IPS-20b (cell line): ENCODE results near the gene WTAP.
"Not testable (repeated sequence)": the region's sequence is repeated elsewhere in the genome, so short reads cannot be mapped to it uniquely, and the experiment has no call there.

Experiments
- H3K27ac ChIP-seq: one replicate; pipeline ENCODE4 v1.5.1; 2013; ENCODE audit warnings: low read length
- H3K27me3 ChIP-seq: 2 replicates; pipeline ENCODE4 v1.6.1; 2013; ENCODE audit warnings: mild to moderate bottlenecking, low read length, inconsistent platforms; ENCODE audit not compliant: insufficient read depth
- H3K36me3 ChIP-seq: 2 replicates; pipeline ENCODE4 v1.6.1; 2013; ENCODE audit warnings: low read depth, mild to moderate bottlenecking, inconsistent platforms, low read length, moderate library complexity; ENCODE audit not compliant: insufficient read depth
- H3K4me1 ChIP-seq: 2 replicates; pipeline ENCODE4 v1.6.1; 2013; ENCODE audit warnings: mild to moderate bottlenecking, control low read depth, inconsistent platforms, low read length, moderate library complexity; ENCODE audit not compliant: insufficient read depth
- H3K4me3 ChIP-seq: 2 replicates; pipeline ENCODE4 v1.5.1; 2013; ENCODE audit warnings: mild to moderate bottlenecking, low read length, inconsistent platforms
- H3K9ac ChIP-seq: 2 replicates; pipeline ENCODE4 v1.6.1; 2013; ENCODE audit warnings: low read depth, mild to moderate bottlenecking, inconsistent platforms, low read length, moderate library complexity
- H3K9me3 ChIP-seq: 2 replicates; pipeline ENCODE4 v1.6.1; 2013; ENCODE audit warnings: mild to moderate bottlenecking, low read depth, low read length, inconsistent platforms; ENCODE audit not compliant: insufficient read depth

The WTAP gene

GRCh38 chr6:159700970-159701369, 26.3 kb upstream of the WTAP start:
- H3K4me1 ChIP-seq, result no peaks in the 10 kb centered on the region
- H3K36me3 ChIP-seq, result no peaks in the 10 kb centered on the region
- no peak overlapping the region for H3K27ac ChIP-seq
- H3K9me3 ChIP-seq, result no peaks in the 10 kb centered on the region; the same call in 1 of the 2 replicates
- H3K27me3 ChIP-seq, result no peaks in the 10 kb centered on the region
- no peak overlapping the region for H3K4me3 ChIP-seq
- H3K9ac ChIP-seq, result no peak overlapping the region

GRCh38 chr6:159701413-159701999, 25.8 kb upstream of the WTAP start:
- Histone ChIP-seq H3K4me3 (no peak overlapping the region), H3K27ac (no peak overlapping the region), H3K9ac (no peak overlapping the region), H3K9me3 (no peaks in the 10 kb centered on the region; the same call in 1 of the 2 replicates), H3K36me3 (no peaks in the 10 kb centered on the region), H3K4me1 (no peaks in the 10 kb centered on the region), H3K27me3 (no peaks in the 10 kb centered on the region)

GRCh38 chr6:159710603-159711002, 16.7 kb upstream of the WTAP start:
- H3K9ac ChIP-seq, H3K4me1 ChIP-seq, H3K27me3 ChIP-seq, H3K36me3 ChIP-seq, H3K9me3 ChIP-seq, H3K27ac ChIP-seq, H3K4me3 ChIP-seq: not testable (repeated sequence)

GRCh38 chr6:159712389-159712788, 14.9 kb upstream of the WTAP start:
- not testable (repeated sequence) for H3K27ac ChIP-seq, H3K27me3 ChIP-seq

GRCh38 chr6:159713984-159714383, 13.3 kb upstream of the WTAP start:
- no peak overlapping the region for H3K9ac ChIP-seq

More at GRCh38 chr6:159712389-159712788, 14.9 kb upstream of the WTAP start:
- not testable (repeated sequence) for H3K4me1 ChIP-seq, H3K4me3 ChIP-seq, H3K36me3 ChIP-seq, H3K9me3 ChIP-seq, H3K9ac ChIP-seq

GRCh38 chr6:159714404-159714803, 12.9 kb upstream of the WTAP start:
- Histone ChIP-seq H3K4me1 (no peaks in the 10 kb centered on the region), H3K27ac (no peak overlapping the region)

More at GRCh38 chr6:159713984-159714383, 13.3 kb upstream of the WTAP start:
- H3K36me3 ChIP-seq, result no peaks in the 10 kb centered on the region
- no peak overlapping the region for H3K4me3 ChIP-seq
- no peak overlapping the region for H3K27ac ChIP-seq
- H3K4me1 ChIP-seq, result no peaks in the 10 kb centered on the region
- no peaks in the 10 kb centered on the region for H3K9me3 ChIP-seq
- H3K27me3 ChIP-seq, result no peaks in the 10 kb centered on the region

GRCh38 chr6:159715166-159715565, 12.1 kb upstream of the WTAP start:
- Histone ChIP-seq H3K9me3 (no peaks in the 10 kb centered on the region), H3K36me3 (no peaks in the 10 kb centered on the region), H3K4me3 (no peak overlapping the region), H3K27ac (no peak overlapping the region), H3K27me3 (no peaks in the 10 kb centered on the region), H3K4me1 (no peaks in the 10 kb centered on the region), H3K9ac (no peak overlapping the region)

More at GRCh38 chr6:159714404-159714803, 12.9 kb upstream of the WTAP start:
- H3K9me3 ChIP-seq, result no peaks in the 10 kb centered on the region
- H3K9ac ChIP-seq, result no peak overlapping the region
- no peaks in the 10 kb centered on the region for H3K27me3 ChIP-seq
- no peak overlapping the region for H3K4me3 ChIP-seq
- H3K36me3 ChIP-seq, result no peaks in the 10 kb centered on the region

- H3K4me3 ChIP-seq, result no peak overlapping the region
- no peaks in the 10 kb centered on the region for H3K9me3 ChIP-seq
- no peaks in the 10 kb centered on the region for H3K36me3 ChIP-seq
- no peak overlapping the region for H3K9ac ChIP-seq
- no peak overlapping the region for H3K27ac ChIP-seq
- no peaks in the 10 kb centered on the region for H3K27me3 ChIP-seq
- H3K4me1 ChIP-seq, result no peaks in the 10 kb centered on the region
These were observed 11.7 kb upstream of the WTAP start for GRCh38 chr6:159715605-159716004.

- H3K9ac ChIP-seq, result no peak overlapping the region
- no peaks in the 10 kb centered on the region for H3K36me3 ChIP-seq
- H3K4me3 ChIP-seq, result no peak overlapping the region
- H3K27me3 ChIP-seq, result no peaks in the 10 kb centered on the region
- no peaks in the 10 kb centered on the region for H3K9me3 ChIP-seq
- no peak overlapping the region for H3K27ac ChIP-seq
- no peaks in the 10 kb centered on the region for H3K4me1 ChIP-seq
These were observed 10.8 kb upstream of the WTAP start for GRCh38 chr6:159716247-159717096.

- H3K27me3 ChIP-seq, result no peaks in the 10 kb centered on the region
- H3K9me3 ChIP-seq, result no peaks in the 10 kb centered on the region
- H3K4me1 ChIP-seq, result no peaks in the 10 kb centered on the region
- no peaks in the 10 kb centered on the region for H3K36me3 ChIP-seq
- no peak overlapping the region for H3K9ac ChIP-seq
- H3K27ac ChIP-seq, result no peak overlapping the region
- no peak overlapping the region for H3K4me3 ChIP-seq
These were observed 8.7 kb upstream of the WTAP start for GRCh38 chr6:159718634-159719033.

GRCh38 chr6:159719287-159719686, 8.0 kb upstream of the WTAP start:
- Histone ChIP-seq H3K4me1 (no peaks in the 10 kb centered on the region), H3K27ac (no peak overlapping the region), H3K9ac (no peak overlapping the region), H3K27me3 (no peaks in the 10 kb centered on the region), H3K36me3 (no peaks in the 10 kb centered on the region), H3K4me3 (no peak overlapping the region), H3K9me3 (no peaks in the 10 kb centered on the region)

- H3K4me3 ChIP-seq, result no peak overlapping the region
- no peaks in the 10 kb centered on the region for H3K9me3 ChIP-seq
- H3K36me3 ChIP-seq, result peaks cover under 1% of the 10 kb centered on the region; the same call in 1 of the 2 replicates
- H3K27me3 ChIP-seq, result no peaks in the 10 kb centered on the region
- H3K27ac ChIP-seq, result no peak overlapping the region
- H3K4me1 ChIP-seq, result no peaks in the 10 kb centered on the region; the same call in 1 of the 2 replicates
- no peak overlapping the region for H3K9ac ChIP-seq
These were observed 6.6 kb upstream of the WTAP start for GRCh38 chr6:159720708-159721107.
